Gastroesophageal sphincter (tissue), 4 donors: ENCODE data around the gene HS3ST5. TPM values are rescaled to one million over a fixed set of nuclear protein-coding genes. Genes with fewer than 3 reads are reported as not detected.
"Not testable (repeated sequence)": the region's sequence is repeated elsewhere in the genome, so short reads cannot be mapped to it uniquely, and the experiment has no call there.

Experiments
- ATAC-seq: fragments of 150-250 bp; one replicate; pipeline ENCODE4 v1.9.1; 2016; ENCODE audit warnings: mild to moderate bottlenecking, moderate library complexity
- H3K27ac ChIP-seq, 4 donors: fragments of 200-600 bp; sonication (generic) in 3 of 4; 1 replicate in 3 of 4; 2 replicates in 1 of 4; pipeline ENCODE4 v1.5.1; 2016 to 2019
- H3K27me3 ChIP-seq: fragments of 200-600 bp; sonication (generic); one replicate; pipeline ENCODE4 v1.5.1; 2019
- H3K36me3 ChIP-seq, 2 donors: fragments of 200-600 bp; sonication (generic); one replicate each; pipeline ENCODE4 v1.5.1; 2019; ENCODE audit warnings: control low read depth in 1 of 2
- H3K4me1 ChIP-seq, 3 donors: fragments of 200-600 bp; sonication (generic); 1 replicate in 2 of 3; 2 replicates in 1 of 3; pipeline ENCODE4 v1.5.1; 2016 to 2019; ENCODE audit warnings: control low read depth in 2 of 3
- H3K4me3 ChIP-seq, 2 donors: fragments of 200-600 bp; sonication (generic); one replicate each; pipeline ENCODE4 v1.5.1; 2019; ENCODE audit warnings: mild to moderate bottlenecking in 1 of 2, moderate library complexity in 1 of 2
- H3K9me3 ChIP-seq, 3 donors: fragments of 200-600 bp; sonication (generic); one replicate each; pipeline ENCODE4 v1.5.1; 2017 to 2019; ENCODE audit warnings: control low read depth in 2 of 3
- EP300 ChIP-seq: sonication (generic); formaldehyde crosslinking; IDR thresholded peaks from one replicate; pipeline ENCODE4 v1.6.1; 2017; ENCODE audit warnings: antibody characterized with exemption, mild to moderate bottlenecking
- POLR2A ChIP-seq, 2 donors: fragments of 450-650 bp; IDR thresholded peaks; one replicate each; pipeline ENCODE4 v1.6.1; 2017; ENCODE audit warnings: antibody characterized with exemption in 2 of 2, mild to moderate bottlenecking in 2 of 2, moderate library complexity in 1 of 2
- POLR2AphosphoS5 ChIP-seq: sonication (generic); formaldehyde crosslinking; IDR thresholded peaks from one replicate; pipeline ENCODE4 v1.6.1; 2017; ENCODE audit warnings: antibody characterized with exemption
- WGBS, 2 donors: methylation state at CpG; one replicate each; pipeline ENCODE4 v1.1.5; 2018; ENCODE audit warnings: low coverage in 1 of 2; 5-methylcytosine and 5-hydroxymethylcytosine counted together
- total RNA-seq, 4 donors: library from RNA; depleted of rRNA; stranded (reverse); fragments of >200 nt; gene quantifications; one replicate each; pipeline ENCODE4 v1.1.0, GENCODE V29; 2016
- TF ChIP-seq, protein P1 (sequence below), 4 experiments: fragments of 200-600 bp in 2 of 4; fragments of 450-650 bp in 2 of 4; sonication (generic) in 1 of 4; IDR thresholded peaks; one replicate each; pipeline ENCODE4 v1.5.1; 2017 to 2019; ENCODE audit warnings: antibody characterized with exemption in 4 of 4, mild to moderate bottlenecking in 2 of 4, moderate library complexity in 2 of 4

Gene HS3ST5
- total RNA-seq, 4 donors from 2014 or later = 0.13 TPM; not detected in 3

DNA sequence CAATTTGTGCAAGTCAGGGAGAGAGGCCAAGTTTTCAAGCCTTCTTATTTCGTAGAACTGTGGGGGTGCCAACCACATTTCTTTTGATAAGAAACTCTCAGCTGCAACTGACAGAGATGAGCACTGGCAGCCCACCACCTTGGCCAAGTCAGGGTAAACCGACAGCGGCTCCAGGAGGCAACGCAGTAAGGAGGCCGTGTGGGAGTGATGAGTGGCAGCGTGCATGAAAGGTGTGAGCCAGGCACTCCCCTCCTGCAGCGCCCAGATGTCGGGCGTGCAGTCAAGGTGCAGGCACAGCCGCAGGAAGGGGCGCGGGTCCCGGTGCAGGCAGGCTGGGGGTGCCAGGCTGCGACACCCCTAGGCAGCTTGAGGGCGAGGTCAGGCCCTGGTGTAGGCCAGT is 322.6 kb downstream of the HS3ST5 start:
- ATAC-seq = no peak
- no peak overlapping the region for H3K27ac ChIP-seq
- no peaks in the 10 kb centered on the region for H3K4me1 ChIP-seq
- TF ChIP-seq, protein P1, sequence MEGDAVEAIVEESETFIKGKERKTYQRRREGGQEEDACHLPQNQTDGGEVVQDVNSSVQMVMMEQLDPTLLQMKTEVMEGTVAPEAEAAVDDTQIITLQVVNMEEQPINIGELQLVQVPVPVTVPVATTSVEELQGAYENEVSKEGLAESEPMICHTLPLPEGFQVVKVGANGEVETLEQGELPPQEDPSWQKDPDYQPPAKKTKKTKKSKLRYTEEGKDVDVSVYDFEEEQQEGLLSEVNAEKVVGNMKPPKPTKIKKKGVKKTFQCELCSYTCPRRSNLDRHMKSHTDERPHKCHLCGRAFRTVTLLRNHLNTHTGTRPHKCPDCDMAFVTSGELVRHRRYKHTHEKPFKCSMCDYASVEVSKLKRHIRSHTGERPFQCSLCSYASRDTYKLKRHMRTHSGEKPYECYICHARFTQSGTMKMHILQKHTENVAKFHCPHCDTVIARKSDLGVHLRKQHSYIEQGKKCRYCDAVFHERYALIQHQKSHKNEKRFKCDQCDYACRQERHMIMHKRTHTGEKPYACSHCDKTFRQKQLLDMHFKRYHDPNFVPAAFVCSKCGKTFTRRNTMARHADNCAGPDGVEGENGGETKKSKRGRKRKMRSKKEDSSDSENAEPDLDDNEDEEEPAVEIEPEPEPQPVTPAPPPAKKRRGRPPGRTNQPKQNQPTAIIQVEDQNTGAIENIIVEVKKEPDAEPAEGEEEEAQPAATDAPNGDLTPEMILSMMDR (IDR thresholded peaks at IDR 0.05) = no peak
- TF ChIP-seq POLR2A (IDR thresholded peaks at IDR 0.05) (no peak), EP300 (no peak), POLR2AphosphoS5 (no peak)
- no peaks in the 10 kb centered on the region for H3K27me3 ChIP-seq
- no peak overlapping the region for H3K4me3 ChIP-seq
- no peaks in the 10 kb centered on the region for H3K36me3 ChIP-seq
- no peaks in the 10 kb centered on the region for H3K9me3 ChIP-seq
- 90 to 91% methylated on average over 4 to 9 of the region's 15 CpGs for WGBS, 2 donors

DNA sequence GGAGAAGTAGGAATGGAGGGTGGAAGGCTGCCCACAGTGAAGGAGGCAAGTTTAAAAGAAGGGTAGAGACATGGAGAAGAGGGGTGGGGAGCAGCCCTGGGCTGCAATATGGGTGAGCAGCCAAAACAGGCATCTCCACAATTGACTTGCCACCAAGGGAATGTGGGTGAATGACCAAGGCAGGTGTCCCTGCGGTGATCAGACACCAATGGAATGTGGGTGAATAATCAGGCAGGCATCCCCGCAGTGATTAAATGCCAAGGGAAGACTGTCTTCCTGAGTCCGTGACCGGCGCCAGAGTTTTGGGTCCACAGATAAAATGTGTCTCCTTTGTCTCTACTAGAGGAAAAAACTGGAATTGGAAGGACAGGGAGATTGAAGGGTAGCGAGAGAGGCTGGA is 325.7 kb downstream of the HS3ST5 start:
- ATAC-seq, H3K9me3 ChIP-seq, H3K4me1 ChIP-seq, H3K4me3 ChIP-seq, H3K27me3 ChIP-seq, H3K36me3 ChIP-seq, H3K27ac ChIP-seq: not testable (repeated sequence)
- WGBS, 2 donors = 94 to 100% methylated on average over 3 to 5 of the region's 6 CpGs

DNA sequence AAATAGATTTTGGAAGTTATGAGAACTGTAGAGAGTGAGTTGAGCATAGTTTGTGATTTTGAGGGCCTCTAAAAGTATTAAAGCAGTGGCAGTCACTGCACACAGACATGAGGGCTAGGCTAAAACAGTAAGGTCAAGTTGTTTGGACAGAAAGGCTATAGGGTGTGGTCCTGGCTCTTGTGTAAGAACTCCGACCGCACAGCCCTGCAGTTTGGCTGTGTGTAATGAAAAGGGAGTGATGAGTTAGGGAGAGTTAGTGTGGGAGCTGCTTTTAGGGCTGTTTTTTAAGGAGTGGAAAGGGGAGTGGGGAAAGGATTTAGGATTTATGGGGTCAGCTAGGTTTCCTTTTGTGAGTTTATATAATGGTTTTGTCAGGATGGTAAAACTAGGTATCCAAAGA is 328.7 kb downstream of the HS3ST5 start:
- H3K4me3 ChIP-seq, ATAC-seq, H3K4me1 ChIP-seq, H3K27me3 ChIP-seq, H3K36me3 ChIP-seq, H3K27ac ChIP-seq, H3K9me3 ChIP-seq: not testable (repeated sequence)
- WGBS, 2 donors = 60 to 74% methylated on average over 2 of the region's 2 CpGs

DNA sequence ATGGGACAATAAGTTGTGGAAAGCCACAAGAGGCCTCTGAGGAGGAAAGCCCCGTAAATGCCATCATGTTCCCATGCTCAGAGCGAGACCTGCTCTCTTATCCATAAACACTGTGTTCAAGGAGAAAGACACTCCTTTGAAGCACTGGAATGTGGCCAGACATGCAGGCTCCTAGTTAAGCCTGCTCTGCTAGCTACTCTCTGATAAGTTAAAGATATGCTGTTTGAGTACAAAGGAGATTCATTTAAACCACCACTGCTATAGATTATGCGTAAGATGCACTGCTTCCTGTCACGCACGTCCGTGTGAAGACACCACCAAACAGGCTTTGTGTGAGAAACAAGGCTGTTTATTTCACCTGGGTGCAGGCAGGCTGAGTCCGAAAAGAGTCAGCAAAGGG is 331.3 kb downstream of the HS3ST5 start:
- not testable (repeated sequence) for H3K4me1 ChIP-seq, ATAC-seq, H3K9me3 ChIP-seq, H3K36me3 ChIP-seq, H3K27me3 ChIP-seq, H3K4me3 ChIP-seq, H3K27ac ChIP-seq
- 68 to 76% methylated on average over 2 to 7 of the region's 7 CpGs for WGBS, 2 donors

DNA sequence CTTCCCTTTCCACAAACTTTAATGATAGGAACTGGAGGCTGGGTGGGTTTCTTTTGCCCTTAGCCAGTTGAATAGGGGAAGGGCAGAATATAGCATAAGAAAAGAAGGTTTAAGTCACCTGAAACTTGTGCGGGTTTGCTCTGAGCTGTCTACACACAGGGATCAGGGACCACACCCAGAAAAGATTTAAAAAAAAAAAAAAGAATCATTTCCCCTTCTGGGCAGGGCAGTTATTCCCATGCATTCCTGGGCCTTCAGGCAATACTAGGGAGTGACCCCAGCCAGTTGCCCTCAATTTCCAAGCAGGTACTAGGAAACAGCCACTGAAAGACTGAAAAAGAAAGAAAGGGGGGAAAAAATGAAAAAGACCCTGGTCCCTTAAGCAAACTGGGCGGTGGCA is 332.3 kb downstream of the HS3ST5 start:
- Histone ChIP-seq H3K27ac (no peak overlapping the region), H3K27me3 (no peaks in the 10 kb centered on the region), H3K36me3 (no peaks in the 10 kb centered on the region), H3K4me3 (no peak overlapping the region), H3K9me3 (no peaks in the 10 kb centered on the region), H3K4me1 (no peaks in the 10 kb centered on the region)
- TF ChIP-seq, protein P1 (IDR thresholded peaks at IDR 0.05) = no peak
- no peak for TF ChIP-seq EP300
- TF ChIP-seq POLR2A (IDR thresholded peaks at IDR 0.05) = no peak
- TF ChIP-seq POLR2AphosphoS5 = no peak
- ATAC-seq = no peak
- no CpG with 5 or more reads among the region's 2 CpGs for WGBS, 2 donors

DNA sequence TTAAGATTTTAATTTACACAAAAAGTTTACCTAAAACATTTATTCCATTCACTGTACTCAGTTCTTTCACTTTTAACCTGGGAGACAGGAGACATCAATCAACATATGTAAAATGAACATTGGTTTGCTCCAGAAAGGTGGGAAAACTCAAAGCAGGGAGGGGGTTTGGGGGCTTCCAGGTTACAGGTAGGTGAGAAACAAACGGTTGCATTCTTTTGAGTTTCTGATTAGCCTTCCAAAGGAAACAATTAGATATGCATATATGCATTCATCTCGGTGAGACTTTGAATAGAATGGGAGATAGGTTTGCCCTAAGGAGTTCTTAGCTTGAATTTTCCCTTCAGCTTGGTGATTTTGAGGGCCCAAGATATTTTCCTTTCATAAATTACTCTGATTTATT is 333.6 kb downstream of the HS3ST5 start:
- no peak overlapping the region for H3K4me3 ChIP-seq
- H3K4me1 ChIP-seq = no peaks in the 10 kb centered on the region
- no peaks in the 10 kb centered on the region for H3K9me3 ChIP-seq
- H3K27ac ChIP-seq = no peak overlapping the region
- H3K27me3 ChIP-seq = no peaks in the 10 kb centered on the region
- H3K36me3 ChIP-seq = no peaks in the 10 kb centered on the region
- no peak for ATAC-seq
- no peak for TF ChIP-seq POLR2A (IDR thresholded peaks at IDR 0.05)
- 72 to 86% methylated on average over 2 of the region's 2 CpGs for WGBS, 2 donors

DNA sequence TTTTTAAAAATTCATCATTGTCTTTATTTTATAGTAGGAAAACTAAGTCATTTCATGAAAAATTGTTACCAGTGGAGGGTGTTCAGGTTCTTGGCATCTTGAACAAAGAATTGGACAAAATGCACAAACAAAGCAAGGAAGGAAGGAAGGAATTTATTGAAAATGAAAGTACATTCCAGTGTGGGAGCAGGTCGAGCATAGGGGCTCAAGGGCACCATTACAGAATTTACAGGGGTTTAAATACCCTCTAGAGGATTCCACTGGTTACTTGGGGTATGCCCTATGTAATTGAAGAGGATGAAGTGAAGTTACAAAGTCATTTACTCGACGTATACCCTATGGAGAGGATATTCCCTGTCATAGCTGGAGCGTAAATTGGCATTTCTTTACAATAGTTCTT is 334.5 kb downstream of the HS3ST5 start:
- WGBS, 2 donors = 72 to 77% methylated on average over 4 of the region's 4 CpGs
- H3K36me3 ChIP-seq = no peaks in the 10 kb centered on the region
- ATAC-seq = no peak
- H3K27me3 ChIP-seq = no peaks in the 10 kb centered on the region
- H3K27ac ChIP-seq = no peak overlapping the region
- H3K9me3 ChIP-seq = no peaks in the 10 kb centered on the region
- TF ChIP-seq, protein P1 (IDR thresholded peaks at IDR 0.05) = no peak
- TF ChIP-seq POLR2AphosphoS5 = no peak
- TF ChIP-seq POLR2A (IDR thresholded peaks at IDR 0.05) = no peak
- TF ChIP-seq EP300 = no peak
- no peak overlapping the region for H3K4me3 ChIP-seq
- no peaks in the 10 kb centered on the region for H3K4me1 ChIP-seq
